Dermis blood vessel endothelial cell (primary cell): Measurements from ENCODE around the gene PKP2. TPM values are rescaled to one million over a fixed set of nuclear protein-coding genes. Genes with fewer than 3 reads are reported as not detected.

ENCODE experiments used
- DNase-seq: peaks from one replicate; pipeline ENCODE4 v3.0.0; 2010
- total RNA-seq: library from RNA; depleted of rRNA; stranded (reverse); fragments of >200 nt; gene quantifications from 2 replicates; pipeline ENCODE4 v1.2.3, GENCODE V29; 2014

The PKP2 gene
- total RNA-seq, 1 donor from 2014 or later, result 1.2 TPM

GRCh38 chr12:32860192-32860591 lies 36.4 kb downstream of the PKP2 start:
- no peak for DNase-seq

- DNase-seq, result no peak
Observed at GRCh38 chr12:32859389-32859788, 37.2 kb downstream of the PKP2 start.

DNA sequence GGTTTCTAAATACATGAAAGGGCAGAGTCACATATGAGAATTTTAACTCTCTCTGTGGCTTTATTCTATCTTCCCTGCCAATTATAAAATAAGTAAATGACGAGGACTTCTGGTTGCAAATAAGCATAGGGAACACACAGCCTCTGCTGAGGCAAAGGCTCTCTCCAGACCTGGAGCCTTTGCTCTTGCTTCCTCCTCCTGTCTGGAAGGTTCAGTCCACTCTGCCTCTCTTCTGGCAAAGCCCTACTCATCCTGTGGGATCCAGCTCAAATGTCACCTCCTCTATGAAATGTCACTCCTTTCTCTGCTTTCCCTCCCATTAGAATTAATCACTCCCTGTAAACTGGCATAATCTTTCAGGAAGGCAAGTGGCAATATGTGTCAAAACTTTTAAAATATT lies 41.9 kb downstream of the PKP2 start:
- no peak for DNase-seq

- no peak for DNase-seq
Observed at GRCh38 chr12:32854097-32854496, 42.5 kb downstream of the PKP2 start.

GRCh38 chr12:32847287-32847686 lies 49.3 kb downstream of the PKP2 start:
- peak; percentile 55 for DNase-seq

DNA sequence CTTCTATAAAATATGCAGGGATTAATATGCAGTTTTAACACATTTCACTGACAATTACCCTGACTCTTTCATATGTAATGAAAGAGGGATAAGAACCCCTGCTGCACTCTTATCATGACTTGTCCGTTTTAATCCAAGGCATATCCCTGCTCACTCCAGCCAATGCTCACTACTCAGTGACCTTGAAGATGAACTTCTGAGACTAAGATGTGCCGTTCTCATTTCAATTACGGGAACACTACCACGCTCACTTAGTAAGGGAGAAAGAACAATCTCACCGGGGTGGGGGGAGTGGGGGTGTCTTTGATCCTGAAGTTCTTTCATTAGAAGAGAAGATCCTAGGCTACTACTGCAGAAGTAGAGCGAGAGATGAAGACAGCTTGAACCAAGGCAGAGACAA lies 50.5 kb downstream of the PKP2 start:
- no peak for DNase-seq

GRCh38 chr12:32843528-32844095 lies 53.0 kb downstream of the PKP2 start:
- no peak for DNase-seq

DNA sequence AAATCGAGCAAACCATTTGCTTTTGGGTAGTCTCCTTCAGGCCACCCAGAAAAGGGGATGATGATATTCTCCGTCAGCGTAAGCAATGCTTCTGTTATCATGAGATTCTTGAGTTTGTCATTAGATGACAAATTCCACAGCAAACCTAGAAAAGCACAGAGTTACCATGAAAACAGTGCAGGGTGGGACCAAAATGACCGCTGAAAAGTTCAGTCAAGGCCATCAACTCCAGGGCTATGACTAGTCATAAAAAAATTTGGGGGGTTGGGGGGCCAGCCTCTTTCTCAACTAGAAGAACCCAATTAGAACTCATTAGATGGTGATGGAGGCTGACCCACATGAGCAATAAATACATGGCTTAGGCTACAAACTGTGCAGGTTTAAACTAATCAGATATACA lies 55.5 kb downstream of the PKP2 start:
- DNase-seq, result no peak

DNA sequence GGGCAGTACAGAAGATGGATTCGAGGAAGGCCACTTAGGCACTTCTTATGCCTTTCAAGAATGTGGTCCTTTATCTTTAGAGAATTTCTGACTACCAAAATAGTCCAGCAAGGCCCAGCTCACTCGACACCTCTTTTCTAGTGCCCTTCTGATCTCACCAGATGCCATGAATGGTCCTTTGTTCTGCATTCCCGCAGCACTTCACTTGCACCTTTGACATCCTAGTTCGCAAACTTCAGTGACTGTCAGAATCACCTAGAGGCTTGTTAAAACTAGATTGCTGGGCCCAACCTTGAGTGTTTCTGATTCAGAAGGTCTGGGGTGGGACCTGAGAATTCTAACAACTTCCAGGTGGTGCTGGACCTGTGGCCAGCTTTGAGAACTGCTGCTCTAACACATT lies 56.7 kb downstream of the PKP2 start:
- DNase-seq, result no peak

GRCh38 chr12:32837974-32838373 lies 58.6 kb downstream of the PKP2 start:
- DNase-seq, result no peak

- no peak for DNase-seq
Observed at GRCh38 chr12:32836710-32837109, 59.9 kb downstream of the PKP2 start.

GRCh38 chr12:32834122-32834521 lies 62.5 kb downstream of the PKP2 start:
- no peak for DNase-seq

- no peak for DNase-seq
Observed at GRCh38 chr12:32828552-32828951, 68.0 kb downstream of the PKP2 start.

- no peak for DNase-seq
Observed at GRCh38 chr12:32828120-32828519, 68.5 kb downstream of the PKP2 start.

- DNase-seq, result no peak
Observed at GRCh38 chr12:32826807-32827412, 69.7 kb downstream of the PKP2 start.

GRCh38 chr12:32824596-32824995 lies 72.0 kb downstream of the PKP2 start:
- DNase-seq, result no peak

- no peak for DNase-seq
Observed at GRCh38 chr12:32822344-32822743, 74.2 kb downstream of the PKP2 start.

GRCh38 chr12:32821710-32822109 lies 74.9 kb downstream of the PKP2 start:
- DNase-seq, result no peak

GRCh38 chr12:32821293-32821692 lies 75.3 kb downstream of the PKP2 start:
- no peak for DNase-seq

GRCh38 chr12:32820376-32820931 lies 76.1 kb downstream of the PKP2 start:
- DNase-seq, result no peak

- DNase-seq, result no peak
Observed at GRCh38 chr12:32819424-32819823, 77.2 kb downstream of the PKP2 start.

GRCh38 chr12:32811686-32812392 lies 84.7 kb downstream of the PKP2 start:
- no peak for DNase-seq

DNA sequence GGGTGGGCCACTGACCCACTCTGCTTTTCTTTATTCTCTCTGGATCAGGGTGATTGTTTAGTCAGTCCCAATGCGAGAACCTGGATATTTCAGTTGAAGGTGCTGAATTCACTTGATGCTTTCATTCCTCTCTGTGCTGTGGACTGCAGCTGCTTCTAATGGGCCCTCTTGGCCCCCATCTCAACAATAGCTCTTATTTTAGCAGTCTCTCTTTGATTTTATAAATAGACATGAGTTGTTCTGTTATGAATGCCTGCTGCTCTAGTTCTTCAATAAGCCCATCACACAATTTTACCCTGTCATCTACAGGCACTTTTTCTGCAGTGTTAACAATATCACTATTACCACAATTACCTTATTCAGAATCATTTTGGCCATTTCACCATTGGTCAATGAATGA lies 86.7 kb downstream of the PKP2 start:
- DNase-seq, result no peak

GRCh38 chr12:32809196-32809595 lies 87.4 kb downstream of the PKP2 start:
- DNase-seq, result no peak
